ENCODE data around the gene KIRREL3.

- TF ChIP-seq POLR2A (IDR thresholded peaks at IDR 0.05; ENCODE audit: low read depth, low read length), result no peak
- TF ChIP-seq, protein P1, sequence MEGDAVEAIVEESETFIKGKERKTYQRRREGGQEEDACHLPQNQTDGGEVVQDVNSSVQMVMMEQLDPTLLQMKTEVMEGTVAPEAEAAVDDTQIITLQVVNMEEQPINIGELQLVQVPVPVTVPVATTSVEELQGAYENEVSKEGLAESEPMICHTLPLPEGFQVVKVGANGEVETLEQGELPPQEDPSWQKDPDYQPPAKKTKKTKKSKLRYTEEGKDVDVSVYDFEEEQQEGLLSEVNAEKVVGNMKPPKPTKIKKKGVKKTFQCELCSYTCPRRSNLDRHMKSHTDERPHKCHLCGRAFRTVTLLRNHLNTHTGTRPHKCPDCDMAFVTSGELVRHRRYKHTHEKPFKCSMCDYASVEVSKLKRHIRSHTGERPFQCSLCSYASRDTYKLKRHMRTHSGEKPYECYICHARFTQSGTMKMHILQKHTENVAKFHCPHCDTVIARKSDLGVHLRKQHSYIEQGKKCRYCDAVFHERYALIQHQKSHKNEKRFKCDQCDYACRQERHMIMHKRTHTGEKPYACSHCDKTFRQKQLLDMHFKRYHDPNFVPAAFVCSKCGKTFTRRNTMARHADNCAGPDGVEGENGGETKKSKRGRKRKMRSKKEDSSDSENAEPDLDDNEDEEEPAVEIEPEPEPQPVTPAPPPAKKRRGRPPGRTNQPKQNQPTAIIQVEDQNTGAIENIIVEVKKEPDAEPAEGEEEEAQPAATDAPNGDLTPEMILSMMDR (IDR thresholded peaks at IDR 0.05; ENCODE audit: extremely low read depth in 1 of 2, insufficient read depth in 1 of 2, low read depth in 1 of 2, low read length in 2 of 2), result no peak
- no peak for TF ChIP-seq EZH2 (IDR thresholded peaks at IDR 0.05; ENCODE audit: borderline replicate concordance, low read depth, low read length, severe bottlenecking)
Measured at GRCh38 chr11:126459691-126460281, 540.8 kb downstream of the KIRREL3 start.

Data from endothelial cell of umbilical vein (primary cell).